SKM-1 (cell line): ENCODE results near the gene C10orf88.
A peak's percentile ranks its signal among the peaks of the same experiment; 100 is the strongest.

ENCODE experiments used
- DNase-seq: peaks from one replicate; lab custom pipeline; 2025; ENCODE audit not compliant: unreplicated experiment; lab: John Stamatoyannopoulos, UW

C10orf88 gene

GRCh38 chr10:122953902-122954730, at the start of gene C10orf88:
C10orf88 (minus strand) TSS chr10:122954227; CDS start chr10:122954178, 49 bp downstream.
- DNase-seq: peak; percentile 97

GRCh38 chr10:123001370-123001769, 47.3 kb upstream of the C10orf88 start:
- no peak for DNase-seq

- no peak for DNase-seq
Observed at GRCh38 chr10:123000155-123000554, 46.1 kb upstream of the C10orf88 start.

GRCh38 chr10:122999347-122999746, 45.3 kb upstream of the C10orf88 start:
- no peak for DNase-seq

- DNase-seq: no peak
Observed at GRCh38 chr10:122998934-122999333, 44.9 kb upstream of the C10orf88 start.

- DNase-seq: no peak
Observed at GRCh38 chr10:122998360-122998917, 44.4 kb upstream of the C10orf88 start.

GRCh38 chr10:122997864-122998263, 43.8 kb upstream of the C10orf88 start:
- no peak for DNase-seq

GRCh38 chr10:122995936-122996335, 41.9 kb upstream of the C10orf88 start:
- DNase-seq: no peak

GRCh38 chr10:122993797-122994336, 39.8 kb upstream of the C10orf88 start:
- DNase-seq: no peak

GRCh38 chr10:122992031-122992585, 38.1 kb upstream of the C10orf88 start:
- no peak for DNase-seq

- DNase-seq: no peak
Observed at GRCh38 chr10:122990278-122990677, 36.3 kb upstream of the C10orf88 start.

GRCh38 chr10:122988501-122988900, 34.5 kb upstream of the C10orf88 start:
- no peak for DNase-seq

- no peak for DNase-seq
Observed at GRCh38 chr10:122986335-122986734, 32.3 kb upstream of the C10orf88 start.

- DNase-seq: no peak
Observed at GRCh38 chr10:122984708-122985107, 30.7 kb upstream of the C10orf88 start.

GRCh38 chr10:122983898-122984297, 29.9 kb upstream of the C10orf88 start:
- no peak for DNase-seq

GRCh38 chr10:122981066-122981464, 27.0 kb upstream of the C10orf88 start:
- peak; percentile 24 for DNase-seq

- peak; percentile 42 for DNase-seq
Observed at GRCh38 chr10:122980209-122981065, 26.4 kb upstream of the C10orf88 start, which contains the start of gene PSTK. PSTK (plus strand) TSS chr10:122980401; CDS start chr10:122980480, 79 bp downstream.

- no peak for DNase-seq
Observed at GRCh38 chr10:122974543-122975064, 20.6 kb upstream of the C10orf88 start.

- DNase-seq: no peak
Observed at GRCh38 chr10:122974023-122974422, 20.0 kb upstream of the C10orf88 start.

GRCh38 chr10:122968698-122969097, 14.7 kb upstream of the C10orf88 start:
- DNase-seq: no peak

- DNase-seq: no peak
Observed at GRCh38 chr10:122966879-122967278, 12.9 kb upstream of the C10orf88 start.
